GM19035 (cell line): ENCODE data around the gene ZSCAN23.
A peak's percentile ranks its signal among the peaks of the same experiment; 100 is the strongest.

Experiments
- ATAC-seq: cut with Tn5 transposase; IDR thresholded peaks from one replicate; pipeline ENCODE4 v1.9.1; 2021; ENCODE audit not compliant: unreplicated experiment

ZSCAN23 gene

GRCh38 chr6:28383235-28384142 lies 59.8 kb downstream of the ZSCAN23 start:
- ATAC-seq = peak; percentile 92
